Measurements from ENCODE around the gene PDE8B.

PDE8B gene

GRCh38 chr5:77225531-77225930, 15.1 kb downstream of the PDE8B start:
- DNase-seq (ENCODE audit: low spot score) = no peak
- no peak for TF ChIP-seq CTCF (IDR thresholded peaks at IDR 0.05; ENCODE audit: borderline replicate concordance, control extremely low read depth, extremely low read depth, insufficient read depth, missing control alignments)
- in situ Hi-C loops (cut with MboI; ENCODE audit: low sequenced_read_pairs, unreplicated experiment) = no loop called here

- no peak for DNase-seq (ENCODE audit: low spot score)
- in situ Hi-C loops (cut with MboI; ENCODE audit: low sequenced_read_pairs, unreplicated experiment) = no loop called here
- TF ChIP-seq CTCF (IDR thresholded peaks at IDR 0.05; ENCODE audit: borderline replicate concordance, control extremely low read depth, extremely low read depth, insufficient read depth, missing control alignments) = no peak
Measured at GRCh38 chr5:77229887-77230286, 19.4 kb downstream of the PDE8B start.

GRCh38 chr5:77230727-77231470, 20.4 kb downstream of the PDE8B start:
- in situ Hi-C loops (cut with MboI; ENCODE audit: low sequenced_read_pairs, unreplicated experiment) = no loop called here
- DNase-seq (ENCODE audit: low spot score) = no peak
- TF ChIP-seq CTCF (IDR thresholded peaks at IDR 0.05; ENCODE audit: borderline replicate concordance, control extremely low read depth, extremely low read depth, insufficient read depth, missing control alignments) = no peak

GRCh38 chr5:77231471-77232138, 21.1 kb downstream of the PDE8B start:
- in situ Hi-C loops (cut with MboI; ENCODE audit: low sequenced_read_pairs, unreplicated experiment) = no loop called here
- DNase-seq (ENCODE audit: low spot score) = no peak
- TF ChIP-seq CTCF (IDR thresholded peaks at IDR 0.05; ENCODE audit: borderline replicate concordance, control extremely low read depth, extremely low read depth, insufficient read depth, missing control alignments) = no peak

- in situ Hi-C loops (cut with MboI; ENCODE audit: low sequenced_read_pairs, unreplicated experiment) = no loop called here
- DNase-seq (ENCODE audit: low spot score) = no peak
- TF ChIP-seq CTCF (IDR thresholded peaks at IDR 0.05; ENCODE audit: borderline replicate concordance, control extremely low read depth, extremely low read depth, insufficient read depth, missing control alignments) = no peak
Measured at GRCh38 chr5:77232574-77233358, 22.3 kb downstream of the PDE8B start.

- TF ChIP-seq CTCF (IDR thresholded peaks at IDR 0.05; ENCODE audit: borderline replicate concordance, control extremely low read depth, extremely low read depth, insufficient read depth, missing control alignments) = no peak
- in situ Hi-C loops (cut with MboI; ENCODE audit: low sequenced_read_pairs, unreplicated experiment) = no loop called here
- DNase-seq (ENCODE audit: low spot score) = no peak
Measured at GRCh38 chr5:77235846-77236721, 25.6 kb downstream of the PDE8B start.
